GM23248 (cell line): ENCODE results near the gene CREBL2.

ENCODE experiments used
- EZH2 ChIP-seq: fragments of 200-600 bp; sonication (generic); IDR thresholded peaks from 2 replicates; pipeline ENCODE4 v1.6.1; 2018; ENCODE audit warnings: antibody characterized with exemption, mild to moderate bottlenecking; ENCODE audit not compliant: insufficient read depth, poor library complexity, severe bottlenecking
- EZH2phosphoT487 ChIP-seq: fragments of 200-600 bp; sonication (generic); IDR thresholded peaks from 2 replicates; pipeline ENCODE4 v1.6.1; 2018; ENCODE audit warnings: antibody characterized with exemption, moderate library complexity, mild to moderate bottlenecking, low read depth; ENCODE audit not compliant: insufficient read depth

GRCh38 chr12:12611512-12612306, at the start of gene CREBL2:
- no peak for TF ChIP-seq EZH2
- TF ChIP-seq EZH2phosphoT487 = no peak
